GM18511 (cell line): ENCODE results near the gene KCNT2.

Experiments used
- ATAC-seq: cut with Tn5 transposase; IDR thresholded peaks from one replicate; pipeline ENCODE4 v1.9.1; 2021; ENCODE audit warnings: mild to moderate bottlenecking, moderate library complexity; ENCODE audit not compliant: unreplicated experiment

KCNT2 gene

GRCh38 chr1:196209983-196210382, 398.3 kb downstream of the KCNT2 start:
- no peak for ATAC-seq

GRCh38 chr1:196209265-196209664, 399.0 kb downstream of the KCNT2 start:
- no peak for ATAC-seq

GRCh38 chr1:196207612-196208217, 400.5 kb downstream of the KCNT2 start:
- ATAC-seq: no peak

GRCh38 chr1:196205882-196206281, 402.4 kb downstream of the KCNT2 start:
- no peak for ATAC-seq

- no peak for ATAC-seq
Measured at GRCh38 chr1:196196486-196196885, 411.8 kb downstream of the KCNT2 start.

- no peak for ATAC-seq
Measured at GRCh38 chr1:196193896-196194559, 414.2 kb downstream of the KCNT2 start.

GRCh38 chr1:196183941-196184340, 424.3 kb downstream of the KCNT2 start:
- no peak for ATAC-seq

GRCh38 chr1:196181594-196181878, 426.7 kb downstream of the KCNT2 start:
- ATAC-seq: no peak

- no peak for ATAC-seq
Measured at GRCh38 chr1:196180847-196181593, 427.2 kb downstream of the KCNT2 start.

- ATAC-seq: no peak
Measured at GRCh38 chr1:196178083-196178635, 430.1 kb downstream of the KCNT2 start.
